ENCODE data around the gene LYPD6B. TPM values are rescaled to one million over a fixed set of nuclear protein-coding genes. Genes with fewer than 3 reads are reported as not detected.

LYPD6B gene
- total RNA-seq, 1 experiment from 2014 or later = 2.0 TPM

- H3K36me3 ChIP-seq (ENCODE audit: low read depth, low read length) = no peaks in the 10 kb centered on the region
These were observed 148.6 kb downstream of the LYPD6B start for GRCh38 chr2:149187057-149187456.

GRCh38 chr2:149188291-149188690 lies 149.8 kb downstream of the LYPD6B start:
- Histone ChIP-seq H3F3A (ENCODE audit: low read length, unreplicated experiment) (no peaks in the 10 kb centered on the region), H3K4me1 (ENCODE audit: insufficient read depth, low read length) (no peaks in the 10 kb centered on the region), H3K36me3 (ENCODE audit: low read depth, low read length) (no peaks in the 10 kb centered on the region), H4K20me1 (ENCODE audit: low read length) (no peaks in the 10 kb centered on the region), H3K27me3 (ENCODE audit: low read length) (0 out of 2 replicates have a peak, but pooled peaks cover 10% of the 10 kb centered on the region), H3K79me2 (ENCODE audit: low read length) (no peaks in the 10 kb centered on the region), H2AFZ (ENCODE audit: low read length) (no peak overlapping the region), H3K9me2 (replicated peaks; ENCODE audit: low read length) (no peaks in the 10 kb centered on the region), H3K4me3 (ENCODE audit: low read length) (no peak overlapping the region), H3K9me3 (ENCODE audit: low read length) (no peaks in the 10 kb centered on the region), H3K9ac (ENCODE audit: low read length) (no peak overlapping the region), H3K27ac (ENCODE audit: low read length) (no peak overlapping the region), H3K4me2 (ENCODE audit: low read length) (no peak overlapping the region)
- ChIA-PET CTCF (no interaction called here), POLR2A (ENCODE audit: unreplicated experiment) (no interaction called here)
- no peak for DNase-seq
- ATAC-seq = no peak
- no TSS peak for BruUV-seq (replicated peaks)
- intact Hi-C loops (cut with micrococcal nuclease) = no loop called here
- TF ChIP-seq CTCF (conservative IDR thresholded peaks at IDR 0.05; ENCODE audit: low read depth, low read length) (no peak), EZH2 (IDR thresholded peaks at IDR 0.05; ENCODE audit: low read length, unreplicated experiment) (no peak), EZH2phosphoT487 (IDR thresholded peaks at IDR 0.05; ENCODE audit: borderline replicate concordance, low read length) (no peak)

More at GRCh38 chr2:149187057-149187456, 148.6 kb downstream of the LYPD6B start:
- no peaks in the 10 kb centered on the region for H3F3A ChIP-seq (ENCODE audit: low read length, unreplicated experiment)
- no peak for DNase-seq
- no peak overlapping the region for H3K4me3 ChIP-seq (ENCODE audit: low read length)
- H3K4me1 ChIP-seq (ENCODE audit: insufficient read depth, low read length) = no peaks in the 10 kb centered on the region
- TF ChIP-seq EZH2phosphoT487 (IDR thresholded peaks at IDR 0.05; ENCODE audit: borderline replicate concordance, low read length) = no peak
- no peak for TF ChIP-seq CTCF (conservative IDR thresholded peaks at IDR 0.05; ENCODE audit: low read depth, low read length)
- no peak for TF ChIP-seq EZH2 (IDR thresholded peaks at IDR 0.05; ENCODE audit: low read length, unreplicated experiment)
- no peaks in the 10 kb centered on the region for H3K9me2 ChIP-seq (replicated peaks; ENCODE audit: low read length)
- no peaks in the 10 kb centered on the region for H3K9me3 ChIP-seq (ENCODE audit: low read length)
- 0 out of 2 replicates have a peak, but pooled peaks cover 4% of the 10 kb centered on the region for H3K27me3 ChIP-seq (ENCODE audit: low read length)
- no peaks in the 10 kb centered on the region for H3K79me2 ChIP-seq (ENCODE audit: low read length)
- no TSS peak for BruUV-seq (replicated peaks)
- H3K4me2 ChIP-seq (ENCODE audit: low read length) = no peak overlapping the region
- intact Hi-C loops (cut with micrococcal nuclease) = no loop called here
- H2AFZ ChIP-seq (ENCODE audit: low read length) = no peak overlapping the region
- CTCF ChIA-PET = no interaction called here
- no peaks in the 10 kb centered on the region for H4K20me1 ChIP-seq (ENCODE audit: low read length)
- H3K9ac ChIP-seq (ENCODE audit: low read length) = no peak overlapping the region
- no peak overlapping the region for H3K27ac ChIP-seq (ENCODE audit: low read length)
- POLR2A ChIA-PET (ENCODE audit: unreplicated experiment) = no interaction called here
- no peak for ATAC-seq

- no peaks in the 10 kb centered on the region for H3K79me2 ChIP-seq (ENCODE audit: low read length)
- H3F3A ChIP-seq (ENCODE audit: low read length, unreplicated experiment) = no peaks in the 10 kb centered on the region
- no peaks in the 10 kb centered on the region for H3K4me1 ChIP-seq (ENCODE audit: insufficient read depth, low read length)
- H3K9ac ChIP-seq (ENCODE audit: low read length) = no peak overlapping the region
- no peaks in the 10 kb centered on the region for H3K9me2 ChIP-seq (replicated peaks; ENCODE audit: low read length)
- no peak overlapping the region for H3K4me2 ChIP-seq (ENCODE audit: low read length)
- H4K20me1 ChIP-seq (ENCODE audit: low read length) = no peaks in the 10 kb centered on the region
- DNase-seq (no peak), ATAC-seq (no peak)
- H3K27ac ChIP-seq (ENCODE audit: low read length) = no peak overlapping the region
- no peak overlapping the region for H3K4me3 ChIP-seq (ENCODE audit: low read length)
- no peaks in the 10 kb centered on the region for H3K9me3 ChIP-seq (ENCODE audit: low read length)
- H2AFZ ChIP-seq (ENCODE audit: low read length) = no peak overlapping the region
- H3K27me3 ChIP-seq (ENCODE audit: low read length) = 0 out of 2 replicates have a peak, but pooled peaks cover 13% of the 10 kb centered on the region
- POLR2A ChIA-PET (ENCODE audit: unreplicated experiment) = no interaction called here
- H3K36me3 ChIP-seq (ENCODE audit: low read depth, low read length) = no peaks in the 10 kb centered on the region
- no TSS peak for BruUV-seq (replicated peaks)
- intact Hi-C loops (cut with micrococcal nuclease) = no loop called here
- no peak for TF ChIP-seq EZH2 (IDR thresholded peaks at IDR 0.05; ENCODE audit: low read length, unreplicated experiment)
- TF ChIP-seq EZH2phosphoT487 (IDR thresholded peaks at IDR 0.05; ENCODE audit: borderline replicate concordance, low read length) = no peak
- TF ChIP-seq CTCF (conservative IDR thresholded peaks at IDR 0.05; ENCODE audit: low read depth, low read length) = no peak
- CTCF ChIA-PET = no interaction called here
These were observed 151.3 kb downstream of the LYPD6B start for GRCh38 chr2:149189769-149190168.

Measured in PC-3 (cell line).